Fibroblast of skin of back (primary cell): ENCODE data around the gene ARMH1. TPM values are rescaled to one million over a fixed set of nuclear protein-coding genes. Genes with fewer than 3 reads are reported as not detected.

ENCODE experiments used
- DNase-seq: peaks from one replicate; pipeline ENCODE4 v3.0.0-alpha.2; 2013
- polyA plus RNA-seq, 2 experiments: library from polyadenylated mRNA; unstranded; fragments of 120-200 nt; gene quantifications; one replicate each; pipeline ENCODE4 v1.2.1, GENCODE V29; 2013; ENCODE audit not compliant: insufficient read length in 2 of 2

The ARMH1 gene
- not detected for polyA plus RNA-seq (2013, experiment 1 of 2; ENCODE audit: insufficient read length)
- polyA plus RNA-seq (2013, experiment 2 of 2; ENCODE audit: insufficient read length), result 0.83 TPM

DNA sequence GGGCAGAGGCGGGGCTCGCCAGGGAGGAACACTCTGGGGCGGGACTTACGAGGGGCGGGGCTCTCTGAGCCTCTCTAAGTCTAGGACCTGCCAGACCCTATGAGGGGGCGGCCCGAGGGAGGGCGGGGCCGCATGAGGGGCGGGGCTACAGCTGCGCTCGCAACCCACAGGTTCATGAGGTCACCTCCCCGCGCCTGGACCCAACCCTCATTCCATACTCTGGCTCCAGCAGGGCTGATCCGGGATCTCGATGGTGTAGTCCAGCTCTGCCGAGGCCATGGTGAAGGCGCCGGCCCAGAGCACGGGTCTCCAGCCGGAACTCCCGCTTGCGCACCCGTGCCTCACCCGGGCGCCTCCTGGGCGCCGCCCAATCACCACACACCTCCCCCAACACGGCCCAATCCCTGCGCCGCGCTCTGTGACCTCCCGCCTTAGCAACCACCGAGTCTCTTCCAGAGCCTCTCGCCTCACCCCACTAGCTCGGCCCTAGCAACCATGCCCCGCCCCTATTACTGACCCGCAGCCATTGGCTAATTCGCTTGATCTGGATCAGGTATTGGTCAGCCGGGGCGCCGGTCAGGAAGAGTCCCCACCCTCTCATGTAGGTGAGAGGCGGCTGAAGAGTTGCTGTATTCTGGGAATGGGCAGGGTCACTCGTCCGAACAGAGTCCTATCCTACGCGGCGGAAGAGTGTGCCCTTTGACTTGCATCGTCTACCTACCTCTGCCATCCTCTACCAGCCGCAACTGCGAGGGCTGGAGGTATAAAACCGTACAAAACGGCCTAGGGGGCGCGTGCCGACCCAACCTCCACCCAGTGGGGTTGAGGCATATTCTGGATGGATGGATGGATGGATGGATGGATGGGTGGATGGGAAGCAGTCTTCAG, at the start of gene ARMH1, which contains the start of gene TMEM53:
TSS of gene ARMH1 (plus strand) at position 602 of the 888 bp plus-strand sequence. CDS start 14,984 bp downstream, outside the sequence.
TSS of gene TMEM53 (minus strand) at position 369 of the 888 bp plus-strand sequence. CDS start at position 279, 90 bp downstream.
- peak; percentile 99 for DNase-seq

GRCh38 chr1:44625348-44625747, 49.2 kb upstream of the ARMH1 start:
- DNase-seq, result no peak

DNA sequence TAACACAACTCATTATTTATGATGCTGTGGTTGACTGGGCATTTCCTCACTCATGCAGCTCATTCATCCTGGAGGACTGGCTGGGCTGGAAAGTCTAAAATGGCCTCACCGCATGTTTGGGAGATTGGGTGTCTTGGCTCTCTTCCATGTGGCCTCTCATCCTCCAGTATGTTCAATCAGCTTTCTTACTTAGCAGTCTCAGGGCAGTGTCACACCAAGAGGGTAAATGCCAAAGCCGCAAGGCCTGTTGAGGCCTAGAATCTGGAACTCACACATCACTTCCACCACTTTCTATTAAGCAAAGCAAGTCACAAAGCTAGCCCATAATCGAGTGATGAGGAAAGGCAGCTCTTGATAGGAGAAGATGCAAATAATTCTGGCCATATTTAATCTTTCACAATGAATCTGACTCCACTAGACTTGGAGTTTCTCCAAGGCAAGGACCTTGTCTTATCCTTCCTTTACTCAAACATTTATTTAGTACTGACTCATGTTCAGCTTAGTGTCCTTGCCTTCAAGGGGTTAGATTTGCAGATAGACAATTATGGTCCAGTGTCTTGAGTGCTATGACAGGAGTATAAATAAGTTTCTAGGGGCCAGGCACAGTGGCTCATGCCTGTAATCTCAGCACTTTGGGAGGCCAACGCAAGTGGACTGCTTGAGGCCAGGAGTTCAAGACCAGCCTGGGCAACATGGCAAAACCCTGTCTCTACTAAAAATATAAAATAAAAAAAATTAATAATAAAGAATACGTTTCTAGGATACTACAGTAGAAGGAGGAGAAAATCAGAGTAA, 45.4 kb upstream of the ARMH1 start:
- DNase-seq, result peak; percentile 54

DNA sequence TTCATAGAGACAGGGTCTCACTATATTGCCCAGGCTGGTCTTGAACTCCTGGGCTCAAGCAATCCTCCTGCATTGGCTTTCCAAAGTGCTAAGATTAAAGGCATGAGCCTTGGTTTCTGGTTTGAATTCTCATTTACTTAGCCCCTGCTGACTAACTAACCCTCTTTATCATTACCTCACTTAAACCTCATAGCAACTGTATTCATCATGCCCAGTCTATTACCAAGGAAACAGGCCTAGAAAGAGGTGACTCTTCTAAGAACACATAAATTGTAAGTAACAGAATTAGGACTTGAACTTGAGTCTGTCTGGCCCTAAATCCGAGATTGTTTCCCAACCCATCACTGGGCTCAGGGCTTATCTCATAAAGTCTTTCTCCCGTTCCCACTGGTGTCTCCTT, 44.4 kb upstream of the ARMH1 start:
- peak; percentile 6 for DNase-seq

- no peak for DNase-seq
Measured at GRCh38 chr1:44631333-44631646, 43.2 kb upstream of the ARMH1 start.

GRCh38 chr1:44631647-44632539, 42.6 kb upstream of the ARMH1 start:
- peak; percentile 86 for DNase-seq

- peak; percentile 16 for DNase-seq
Measured at GRCh38 chr1:44632598-44632997, 41.9 kb upstream of the ARMH1 start.

GRCh38 chr1:44634606-44635189, 39.8 kb upstream of the ARMH1 start:
- DNase-seq, result no peak

DNA sequence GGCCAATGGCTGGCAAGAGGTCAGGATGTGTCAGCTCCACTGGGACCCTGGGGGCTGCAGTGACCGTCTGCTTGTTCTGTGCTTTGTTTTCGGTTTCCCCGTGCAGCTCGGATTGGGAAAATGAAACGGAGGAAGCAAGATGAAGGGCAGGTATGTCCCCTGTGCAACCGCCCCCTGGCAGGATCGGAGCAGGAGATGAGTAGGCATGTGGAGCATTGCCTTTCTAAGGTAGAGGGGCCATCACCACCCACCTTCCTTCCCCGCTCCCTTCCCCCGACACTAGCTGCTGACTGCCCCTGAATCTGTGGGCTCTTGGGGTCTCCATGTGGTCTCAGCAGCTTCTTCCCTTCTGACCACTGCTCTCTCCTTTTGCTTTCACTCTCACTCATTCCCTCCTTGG, 39.1 kb upstream of the ARMH1 start:
- DNase-seq, result no peak

- DNase-seq, result no peak
Measured at GRCh38 chr1:44636083-44636687, 38.3 kb upstream of the ARMH1 start.

- DNase-seq, result no peak
Measured at GRCh38 chr1:44636688-44637598, 37.6 kb upstream of the ARMH1 start.

DNA sequence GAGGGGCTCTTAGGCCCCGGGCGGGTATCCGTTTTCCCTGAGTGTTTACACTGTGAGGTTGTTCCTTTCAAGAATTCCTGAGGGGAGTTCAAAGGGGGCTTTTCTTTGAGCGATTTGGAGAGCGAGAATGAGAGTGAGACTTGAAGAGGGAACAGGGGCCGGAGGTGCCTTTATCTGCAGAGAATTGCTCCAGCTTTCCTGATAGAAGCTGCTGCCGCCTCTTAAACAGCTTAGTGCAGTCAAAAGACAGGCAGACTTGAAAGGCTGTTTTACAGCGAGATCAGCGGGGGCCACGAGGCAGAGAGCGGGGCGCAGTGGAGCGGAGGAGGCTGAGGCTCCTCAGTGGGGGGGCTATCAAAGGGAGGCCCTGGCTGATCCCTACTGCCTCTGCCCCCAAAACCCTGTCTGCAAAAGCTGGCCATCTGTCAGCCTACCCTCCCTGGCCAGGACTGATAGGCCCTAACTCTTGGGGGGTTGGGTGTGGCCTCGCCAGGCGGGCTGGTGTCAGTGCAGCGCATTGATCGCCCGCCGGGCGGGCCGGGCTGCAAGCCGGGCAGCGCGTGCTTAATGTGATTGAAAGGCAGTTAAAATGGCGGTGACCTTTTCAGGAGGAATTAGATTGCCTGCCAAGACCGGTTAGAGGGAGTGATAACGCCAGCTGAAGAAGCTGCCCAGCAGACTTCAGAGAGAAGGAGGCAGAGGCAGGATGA, 36.7 kb upstream of the ARMH1 start:
- DNase-seq, result no peak

DNA sequence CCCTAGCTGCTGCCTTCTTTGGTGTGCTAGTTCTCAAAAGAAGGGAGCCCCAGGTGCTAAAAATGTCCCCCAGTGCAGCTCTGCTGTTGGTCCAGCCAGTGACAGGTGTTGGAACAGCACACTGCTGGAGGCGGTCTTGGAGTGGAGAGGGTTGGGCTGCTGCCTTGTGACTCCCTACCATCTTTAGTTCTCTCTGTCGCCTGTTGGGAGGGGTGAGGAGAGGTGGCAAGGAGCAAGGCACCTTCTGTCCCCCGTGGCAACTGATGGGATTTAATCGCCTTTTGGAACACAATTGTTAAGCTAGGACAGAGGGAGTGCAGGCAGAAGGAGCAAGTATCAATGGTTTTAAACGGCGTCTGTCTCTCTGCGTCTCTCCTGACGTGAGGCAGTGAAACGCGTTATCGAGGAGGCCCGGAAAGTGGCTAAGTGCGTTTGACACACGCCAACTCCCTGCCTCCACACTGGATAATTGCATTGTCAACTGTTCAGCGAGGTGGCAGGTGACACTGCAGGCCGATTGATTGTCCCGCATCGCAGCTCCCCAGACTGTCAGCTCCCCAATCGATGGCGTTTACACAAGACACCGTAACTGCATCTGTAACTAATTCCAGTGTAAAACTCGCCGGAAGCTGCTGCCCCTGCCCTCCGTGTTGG, 34.2 kb upstream of the ARMH1 start:
- no peak for DNase-seq

GRCh38 chr1:44641126-44642102, 33.1 kb upstream of the ARMH1 start:
- no peak for DNase-seq

DNA sequence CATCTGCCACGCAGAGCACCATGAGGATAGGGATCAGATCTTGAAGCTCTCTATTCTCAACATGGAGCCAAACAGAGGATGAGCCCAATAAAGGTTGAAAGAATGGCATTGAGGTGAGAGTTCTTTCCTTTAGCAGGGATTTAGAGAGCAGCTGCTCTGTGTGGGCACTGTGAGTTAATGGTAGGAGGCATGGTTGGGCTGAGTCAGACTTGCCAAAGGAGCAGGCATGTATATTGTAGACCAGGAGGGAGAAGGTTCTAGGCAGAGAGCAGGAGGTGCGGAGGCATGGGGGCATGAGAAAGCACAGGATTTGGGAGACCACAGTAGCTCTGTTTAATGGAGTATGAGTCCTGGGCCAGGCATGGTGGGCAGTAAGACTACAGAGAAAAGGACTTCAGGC, 32.3 kb upstream of the ARMH1 start:
- DNase-seq, result no peak

- DNase-seq, result no peak
Measured at GRCh38 chr1:44642925-44643324, 31.6 kb upstream of the ARMH1 start.

DNA sequence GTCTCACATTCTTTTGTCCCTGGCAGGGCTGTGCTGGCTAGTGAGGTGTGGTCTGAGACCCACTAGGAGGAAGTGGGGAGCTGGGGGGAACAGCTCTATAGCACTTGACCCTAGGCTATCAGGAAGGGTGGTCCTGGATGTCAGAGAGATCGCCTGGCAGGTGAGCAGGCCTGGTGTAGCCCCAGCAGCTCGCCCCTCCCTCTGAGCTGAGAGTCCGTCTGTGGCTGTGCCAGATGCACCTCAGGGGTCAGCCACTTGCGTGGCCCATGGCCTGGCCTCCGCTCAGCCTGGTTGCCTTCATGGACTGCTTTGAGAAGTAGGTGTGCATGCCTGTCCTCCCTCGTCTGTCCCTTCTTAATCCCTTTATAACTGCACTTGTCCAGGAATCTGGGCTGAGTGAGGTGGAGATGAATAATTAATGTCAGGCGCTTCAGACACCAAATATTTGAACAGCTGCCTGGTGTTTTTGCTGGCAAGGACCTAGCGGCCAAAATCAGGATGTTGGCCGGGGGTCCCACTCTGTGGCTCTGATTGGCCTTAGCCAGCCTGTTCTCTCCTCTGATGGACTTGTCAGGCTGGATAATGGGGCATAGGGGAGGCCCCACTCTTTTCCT, 30.7 kb upstream of the ARMH1 start:
- DNase-seq, result no peak
